ENCODE measurements around the gene PTHLH.

PTHLH gene

DNA sequence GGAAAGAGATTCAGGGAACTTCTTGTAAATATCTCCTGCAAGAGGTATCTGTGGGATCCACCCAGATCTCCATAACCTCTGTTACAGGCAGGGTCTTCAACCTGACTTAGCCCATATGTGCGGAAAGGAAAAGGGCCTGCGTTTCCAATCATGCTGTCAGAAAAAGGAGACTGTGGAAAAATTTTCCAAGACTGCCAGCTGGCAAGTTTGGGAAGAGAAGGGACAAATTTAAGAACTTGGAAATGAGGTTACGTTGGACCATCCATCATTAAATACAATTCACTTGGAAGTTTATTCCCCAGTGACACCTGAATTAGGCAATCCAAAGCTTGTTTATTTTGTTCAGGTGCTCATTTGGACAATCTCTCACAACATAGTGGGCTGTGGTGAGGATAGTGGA, 13.9 kb downstream of the PTHLH start:
- no peaks in the 10 kb centered on the region for H3K27me3 ChIP-seq
- H3K4me1 ChIP-seq, result no peaks in the 10 kb centered on the region
- no peak overlapping the region for H3K4me3 ChIP-seq
- no peak overlapping the region for H3K27ac ChIP-seq
- H3K36me3 ChIP-seq, result no peaks in the 10 kb centered on the region
- H3K9ac ChIP-seq, result no peak overlapping the region
- no peaks in the 10 kb centered on the region for H3K9me3 ChIP-seq (replicated peaks in 1 of 11)
- H4K20me1 ChIP-seq, result no peaks in the 10 kb centered on the region
- no peak for TF ChIP-seq Cebpa-rat (IDR thresholded peaks at IDR 0.05)
- no peak overlapping the region for H3K4me2 ChIP-seq

DNA sequence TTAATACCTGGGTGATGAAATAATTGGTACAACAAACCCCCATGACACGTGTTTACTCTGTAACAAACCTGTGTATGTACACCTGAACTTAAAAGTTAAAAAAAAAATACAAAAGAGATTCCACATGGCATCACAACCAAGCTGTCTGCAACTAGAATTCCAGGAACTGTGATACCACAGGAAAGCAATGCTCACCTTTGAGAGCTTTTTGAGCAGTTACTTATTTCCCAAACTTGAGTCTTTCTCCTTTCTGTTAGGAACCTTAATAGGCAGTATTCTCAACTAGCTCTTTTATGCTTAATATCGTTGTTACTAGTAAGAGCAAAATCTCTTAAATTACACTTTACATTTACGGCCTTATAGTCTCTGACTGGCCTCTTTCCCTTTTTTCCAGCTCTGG, 15.2 kb downstream of the PTHLH start:
- Histone ChIP-seq H3K9ac (no peak overlapping the region), H3K36me3 (no peaks in the 10 kb centered on the region), H4K20me1 (no peaks in the 10 kb centered on the region), H3K27me3 (no peaks in the 10 kb centered on the region), H3K27ac (no peak overlapping the region), H3K9me3 (replicated peaks in 1 of 11) (no peaks in the 10 kb centered on the region), H3K4me2 (no peak overlapping the region), H3K4me1 (no peaks in the 10 kb centered on the region), H3K4me3 (no peak overlapping the region)
- TF ChIP-seq Cebpa-rat (IDR thresholded peaks at IDR 0.05), result no peak

DNA sequence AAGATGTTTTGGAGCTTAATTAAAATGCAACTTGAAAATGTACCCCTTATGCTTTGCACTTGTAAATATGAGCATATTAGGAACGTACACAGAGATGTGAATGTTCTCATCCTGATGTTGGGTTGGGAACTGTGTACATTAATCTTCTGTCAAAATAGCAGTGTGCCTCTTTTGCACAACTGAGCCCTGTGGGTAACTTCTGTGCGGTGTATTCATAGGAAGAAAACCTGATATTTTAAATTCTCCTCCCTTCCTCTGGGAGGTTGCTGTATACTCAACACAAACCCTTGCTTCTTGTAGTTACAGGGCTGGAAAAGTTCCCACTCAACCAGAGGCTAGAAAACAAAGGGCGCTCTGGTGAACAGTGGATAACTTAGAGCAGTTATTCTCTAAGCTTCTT, 18.7 kb downstream of the PTHLH start:
- H3K9ac ChIP-seq, result no peak overlapping the region
- H3K9me3 ChIP-seq (replicated peaks in 1 of 11), result no peaks in the 10 kb centered on the region
- TF ChIP-seq Cebpa-rat (IDR thresholded peaks at IDR 0.05), result no peak
- no peaks in the 10 kb centered on the region for H3K4me1 ChIP-seq
- H3K4me2 ChIP-seq, result no peak overlapping the region
- H3K36me3 ChIP-seq, result no peaks in the 10 kb centered on the region
- H3K27ac ChIP-seq, result no peak overlapping the region
- H3K4me3 ChIP-seq, result no peak overlapping the region
- H4K20me1 ChIP-seq, result no peaks in the 10 kb centered on the region
- no peaks in the 10 kb centered on the region for H3K27me3 ChIP-seq

- no peak for TF ChIP-seq Cebpa-rat (IDR thresholded peaks at IDR 0.05)
- Histone ChIP-seq H3K27ac (no peak overlapping the region), H3K4me1 (no peaks in the 10 kb centered on the region), H3K9me3 (replicated peaks in 1 of 11) (no peaks in the 10 kb centered on the region), H3K9ac (no peak overlapping the region), H3K36me3 (no peaks in the 10 kb centered on the region), H3K4me2 (no peak overlapping the region), H3K4me3 (no peak overlapping the region), H4K20me1 (no peaks in the 10 kb centered on the region), H3K27me3 (no peaks in the 10 kb centered on the region)
Measured at GRCh38 chr12:27953348-27953747, 19.2 kb downstream of the PTHLH start.

DNA sequence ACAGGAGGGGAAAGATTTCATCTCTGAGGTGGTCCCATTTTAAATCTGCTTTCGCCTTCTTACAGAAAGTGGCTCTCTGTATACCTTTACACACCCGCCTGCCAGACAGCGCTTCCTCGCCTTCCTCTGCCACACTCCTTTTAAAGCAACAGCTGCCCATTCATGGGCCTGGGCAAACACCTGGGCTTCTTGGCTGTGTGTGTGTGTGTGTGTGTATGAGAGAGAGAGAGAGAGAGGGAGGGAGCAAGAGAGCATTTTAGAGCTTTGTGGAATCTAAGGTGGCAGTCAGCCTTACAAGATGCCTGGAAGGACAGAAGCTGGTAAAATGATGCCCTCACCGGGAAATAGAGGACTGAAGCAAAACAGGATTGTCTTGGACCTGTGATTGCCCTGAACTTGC, 20.0 kb downstream of the PTHLH start:
- no peak overlapping the region for H3K9ac ChIP-seq
- H3K4me1 ChIP-seq, result no peaks in the 10 kb centered on the region
- TF ChIP-seq Cebpa-rat (IDR thresholded peaks at IDR 0.05), result no peak
- no peak overlapping the region for H3K27ac ChIP-seq
- H3K4me2 ChIP-seq, result no peak overlapping the region
- no peaks in the 10 kb centered on the region for H3K27me3 ChIP-seq
- H3K4me3 ChIP-seq, result no peak overlapping the region
- no peaks in the 10 kb centered on the region for H3K9me3 ChIP-seq (replicated peaks in 1 of 11)
- H3K36me3 ChIP-seq, result no peaks in the 10 kb centered on the region
- no peaks in the 10 kb centered on the region for H4K20me1 ChIP-seq

DNA sequence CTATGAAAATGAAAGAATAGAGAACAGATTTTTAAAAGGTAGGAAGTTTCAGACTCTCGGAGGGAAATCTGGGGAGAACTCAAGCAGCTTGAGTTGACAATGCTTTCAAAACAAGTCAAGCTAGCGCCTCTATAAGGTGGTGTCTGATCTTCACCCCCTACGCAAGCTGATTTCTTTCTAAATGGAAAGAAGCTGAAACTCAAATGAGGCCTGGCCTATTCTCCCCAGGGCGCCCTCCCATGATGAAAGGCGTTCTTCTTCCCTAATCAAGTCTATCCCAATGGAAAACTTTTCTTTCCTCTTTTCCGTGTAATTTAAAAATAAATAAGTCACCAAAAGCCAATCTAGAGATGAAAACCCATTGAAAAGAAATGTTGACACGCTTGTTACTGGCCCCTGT, 20.6 kb downstream of the PTHLH start:
- H3K4me1 ChIP-seq, result no peaks in the 10 kb centered on the region
- TF ChIP-seq Cebpa-rat (IDR thresholded peaks at IDR 0.05), result no peak
- no peak overlapping the region for H3K4me2 ChIP-seq
- no peak overlapping the region for H3K27ac ChIP-seq
- H3K27me3 ChIP-seq, result no peaks in the 10 kb centered on the region
- H3K9me3 ChIP-seq (replicated peaks in 1 of 11), result no peaks in the 10 kb centered on the region
- no peaks in the 10 kb centered on the region for H4K20me1 ChIP-seq
- H3K9ac ChIP-seq, result no peak overlapping the region
- no peak overlapping the region for H3K4me3 ChIP-seq
- H3K36me3 ChIP-seq, result no peaks in the 10 kb centered on the region

DNA sequence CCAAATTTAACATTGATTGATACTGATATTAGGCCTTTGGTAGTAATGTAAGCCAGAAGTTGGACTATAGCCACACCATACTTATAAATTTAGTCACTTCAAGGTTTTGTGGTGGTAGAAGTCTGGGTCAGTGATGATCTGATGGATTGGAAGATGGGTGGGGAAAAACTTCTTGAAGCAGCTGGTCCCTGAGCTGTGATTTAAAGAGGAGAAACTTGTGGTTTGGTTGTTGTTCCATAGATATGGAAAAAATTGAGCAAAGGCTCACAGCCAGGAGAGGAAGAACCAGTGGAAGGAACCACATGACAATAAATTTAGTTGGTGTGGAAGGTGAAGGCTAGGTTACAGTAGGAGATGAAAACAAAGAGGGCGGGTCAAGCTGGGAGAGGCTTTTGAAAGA, 26.1 kb downstream of the PTHLH start:
- Histone ChIP-seq H3K27me3 (no peaks in the 10 kb centered on the region), H3K9me3 (replicated peaks in 1 of 11) (no peaks in the 10 kb centered on the region), H3K4me3 (no peak overlapping the region), H3K4me1 (no peaks in the 10 kb centered on the region), H3K9ac (no peak overlapping the region), H4K20me1 (no peaks in the 10 kb centered on the region), H3K4me2 (0 out of 22 replicates have a peak overlapping the region, but pooled peaks of 1 of the 11 experiments have one; percentile 9), H3K27ac (no peak overlapping the region), H3K36me3 (no peaks in the 10 kb centered on the region)
- no peak for TF ChIP-seq Cebpa-rat (IDR thresholded peaks at IDR 0.05)

DNA sequence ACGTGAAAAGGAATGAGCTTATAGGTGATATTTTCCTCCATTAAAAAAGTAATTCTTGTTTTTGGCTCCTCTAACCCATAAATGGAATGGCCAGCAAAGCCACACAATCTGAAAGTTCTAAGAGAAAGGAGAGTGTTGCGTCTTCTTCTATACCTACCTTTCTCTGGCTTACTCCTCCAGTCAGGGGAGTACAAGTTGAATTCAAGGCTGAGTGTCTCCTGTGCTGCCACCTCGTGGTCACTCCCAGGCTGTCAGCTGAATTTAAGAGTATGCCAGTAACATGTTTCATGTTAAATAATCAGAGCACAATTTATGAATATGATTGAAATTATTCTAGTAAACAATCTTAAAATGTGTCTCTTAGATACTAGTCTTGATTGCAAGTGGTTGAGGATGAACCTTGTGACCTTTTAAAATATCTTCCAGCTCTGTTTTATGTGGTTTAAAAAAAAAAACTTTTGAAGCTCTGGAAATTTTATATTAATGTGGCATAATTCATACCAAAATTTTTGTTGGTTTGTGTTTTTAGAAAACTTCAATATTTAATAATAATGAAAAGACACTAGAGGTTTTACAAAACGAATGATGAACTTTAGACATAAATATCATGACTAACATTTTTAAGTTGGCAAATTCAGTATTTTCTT, 31.7 kb downstream of the PTHLH start:
- peaks cover 0 to 10% (median 0%) of the 10 kb centered on the region in 10 experiments; a peak in 6 of 20 replicates for H3K4me1 ChIP-seq
- no peaks in the 10 kb centered on the region for H3K27me3 ChIP-seq

GRCh38 chr12:27940245-27940644, 32.3 kb downstream of the PTHLH start:
- no peak overlapping the region for H3K27ac ChIP-seq
- H3K4me2 ChIP-seq, result no peak overlapping the region
- H3K4me3 ChIP-seq, result no peak overlapping the region
- no peaks in the 10 kb centered on the region for H3K36me3 ChIP-seq
- no peak overlapping the region for H3K9ac ChIP-seq
- H3K4me1 ChIP-seq, result peaks cover 0 to 10% (median 0%) of the 10 kb centered on the region in 10 experiments; a peak in 6 of 20 replicates
- TF ChIP-seq Cebpa-rat (IDR thresholded peaks at IDR 0.05), result no peak
- H3K9me3 ChIP-seq (replicated peaks in 1 of 11), result no peaks in the 10 kb centered on the region
- H3K27me3 ChIP-seq, result no peaks in the 10 kb centered on the region
- H4K20me1 ChIP-seq, result no peaks in the 10 kb centered on the region

More for the DNA sequence above, 31.7 kb downstream of the PTHLH start:
- no peak overlapping the region for H3K27ac ChIP-seq
- H3K4me3 ChIP-seq, result no peak overlapping the region
- no peaks in the 10 kb centered on the region for H3K9me3 ChIP-seq (replicated peaks in 1 of 11)
- no peaks in the 10 kb centered on the region for H3K36me3 ChIP-seq
- no peak overlapping the region for H3K4me2 ChIP-seq
- H4K20me1 ChIP-seq, result no peaks in the 10 kb centered on the region
- TF ChIP-seq Cebpa-rat (IDR thresholded peaks at IDR 0.05), result no peak
- H3K9ac ChIP-seq, result no peak overlapping the region

DNA sequence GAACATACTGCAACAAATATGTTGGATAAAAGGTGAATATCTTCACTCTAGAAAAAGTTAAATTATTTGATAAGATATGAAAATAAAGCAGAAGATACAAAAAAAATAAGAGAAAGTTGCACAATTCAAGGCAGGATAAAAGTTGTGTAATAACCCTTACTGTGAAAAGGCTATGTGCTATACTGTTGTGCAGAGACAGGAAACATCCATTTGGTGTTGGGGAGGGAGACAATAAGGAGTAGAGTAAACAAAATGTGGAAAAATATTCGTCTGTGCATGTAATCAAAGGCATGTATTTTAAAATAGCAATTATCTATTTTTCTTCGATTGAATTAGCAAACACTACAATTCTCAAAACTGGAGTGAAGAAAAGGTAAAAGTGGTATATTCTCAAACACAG, 34.8 kb downstream of the PTHLH start:
- H3K9me3 ChIP-seq (replicated peaks in 1 of 11), result no peaks in the 10 kb centered on the region
- peaks cover 0 to 10% (median 0%) of the 10 kb centered on the region in 10 experiments; a peak in 6 of 20 replicates for H3K4me1 ChIP-seq
- H3K9ac ChIP-seq, result no peak overlapping the region
- H3K27ac ChIP-seq, result no peak overlapping the region
- no peak overlapping the region for H3K4me3 ChIP-seq
- no peaks in the 10 kb centered on the region for H4K20me1 ChIP-seq
- peak in 1 of 11 experiments; percentile 32; a peak in 1 of 22 replicates for TF ChIP-seq Cebpa-rat (IDR thresholded peaks at IDR 0.05)
- H3K36me3 ChIP-seq, result no peaks in the 10 kb centered on the region
- H3K27me3 ChIP-seq, result no peaks in the 10 kb centered on the region
- peak overlapping the region in 3 of 11 experiments; percentile 6 to 44 (median 18); a peak in 3 of 22 replicates for H3K4me2 ChIP-seq
